Chondrocyte (in vitro differentiated cells): Measurements from ENCODE around the gene ABAT. TPM values are rescaled to one million over a fixed set of nuclear protein-coding genes. Genes with fewer than 3 reads are reported as not detected.

Source experiments
- DNase-seq: peaks from one replicate; pipeline ENCODE4 v3.0.0; 2021; ENCODE audit warnings: mixed read lengths, low spot score
- H3K27ac Mint-ChIP-seq: one replicate; pipeline ENCODE4 v1.8.0; 2021; ENCODE audit warnings: mild to moderate bottlenecking, moderate library complexity, mixed read lengths; ENCODE audit not compliant: unreplicated experiment
- H3K27me3 Mint-ChIP-seq: 2 replicates; pipeline ENCODE4 v1.8.0; 2021; ENCODE audit warnings: low read depth, mixed read lengths
- H3K36me3 Mint-ChIP-seq: 2 replicates; pipeline ENCODE4 v1.8.0; 2021; ENCODE audit warnings: low read depth, mixed read lengths
- H3K4me1 Mint-ChIP-seq: 2 replicates; pipeline ENCODE4 v1.8.0; 2021; ENCODE audit warnings: low read depth, mild to moderate bottlenecking, mixed read lengths
- H3K4me3 Mint-ChIP-seq: one replicate; pipeline ENCODE4 v1.8.0; 2021; ENCODE audit warnings: mild to moderate bottlenecking, moderate library complexity, mixed read lengths; ENCODE audit not compliant: unreplicated experiment
- H3K9me3 Mint-ChIP-seq: 2 replicates; pipeline ENCODE4 v1.8.0; 2021; ENCODE audit warnings: low read depth, mixed read lengths
- CTCF ChIP-seq: fragments of 200-600 bp; sonication (generic); IDR thresholded peaks from 2 replicates; pipeline ENCODE4 v1.5.0; 2021; ENCODE audit warnings: antibody characterized with exemption, mild to moderate bottlenecking, moderate library complexity
- total RNA-seq: library from RNA; stranded (reverse); gene quantifications from 3 replicates; pipeline ENCODE4 v1.2.1, GENCODE V29; 2021

Gene ABAT
- total RNA-seq, 1 donor from 2014 or later: 2.1 TPM

- Mint-ChIP-seq H3K27ac (no peak overlapping the region), H3K36me3 (no peaks in the 10 kb centered on the region), H3K9me3 (no peaks in the 10 kb centered on the region), H3K4me1 (no peaks in the 10 kb centered on the region), H3K4me3 (no peak overlapping the region), H3K27me3 (peaks cover 3% of the 10 kb centered on the region)
- TF ChIP-seq CTCF: no peak
- no peak for DNase-seq
Measured at GRCh38 chr16:8727131-8727806, 52.9 kb downstream of the ABAT start.

- no peak for DNase-seq
- Mint-ChIP-seq H3K27ac (no peak overlapping the region), H3K4me3 (no peak overlapping the region), H3K36me3 (no peaks in the 10 kb centered on the region), H3K4me1 (no peaks in the 10 kb centered on the region), H3K27me3 (peaks cover 3% of the 10 kb centered on the region), H3K9me3 (no peaks in the 10 kb centered on the region)
- no peak for TF ChIP-seq CTCF
Measured at GRCh38 chr16:8727857-8728618, 53.6 kb downstream of the ABAT start.

GRCh38 chr16:8729779-8730334 is 55.4 kb downstream of the ABAT start:
- DNase-seq: no peak
- no peak overlapping the region for H3K4me3 Mint-ChIP-seq
- H3K27ac Mint-ChIP-seq: no peak overlapping the region
- no peaks in the 10 kb centered on the region for H3K4me1 Mint-ChIP-seq
- H3K9me3 Mint-ChIP-seq: peaks cover 3% of the 10 kb centered on the region
- peaks cover 3% of the 10 kb centered on the region for H3K27me3 Mint-ChIP-seq
- H3K36me3 Mint-ChIP-seq: no peaks in the 10 kb centered on the region
- TF ChIP-seq CTCF: no peak

GRCh38 chr16:8730335-8730915 is 56.0 kb downstream of the ABAT start:
- H3K4me1 Mint-ChIP-seq: no peaks in the 10 kb centered on the region
- no peak overlapping the region for H3K4me3 Mint-ChIP-seq
- no peak overlapping the region for H3K27ac Mint-ChIP-seq
- H3K36me3 Mint-ChIP-seq: no peaks in the 10 kb centered on the region
- peaks cover 3% of the 10 kb centered on the region for H3K9me3 Mint-ChIP-seq
- TF ChIP-seq CTCF: no peak
- DNase-seq: no peak
- peaks cover 3% of the 10 kb centered on the region for H3K27me3 Mint-ChIP-seq

GRCh38 chr16:8733849-8734540 is 59.6 kb downstream of the ABAT start:
- no peaks in the 10 kb centered on the region for H3K4me1 Mint-ChIP-seq
- H3K27ac Mint-ChIP-seq: no peak overlapping the region
- peaks cover 2% of the 10 kb centered on the region for H3K36me3 Mint-ChIP-seq
- no peaks in the 10 kb centered on the region for H3K27me3 Mint-ChIP-seq
- H3K9me3 Mint-ChIP-seq: peaks cover 3% of the 10 kb centered on the region
- H3K4me3 Mint-ChIP-seq: no peak overlapping the region
- no peak for TF ChIP-seq CTCF
- no peak for DNase-seq
